ENCODE results near the gene PLA2G2F. TPM values are rescaled to one million over a fixed set of nuclear protein-coding genes. Genes with fewer than 3 reads are reported as not detected.
"Not testable (repeated sequence)": the region's sequence is repeated elsewhere in the genome, so short reads cannot be mapped to it uniquely, and the experiment has no call there.

PLA2G2F gene
- polyA plus RNA-seq, 3 donors, result 0.40 to 0.64 (median 0.44) TPM

GRCh38 chr1:20112279-20113000 lies 26.7 kb upstream of the PLA2G2F start:
- no peak for DNase-seq

GRCh38 chr1:20114021-20114648 lies 25.0 kb upstream of the PLA2G2F start:
- DNase-seq, result no peak

- DNase-seq, result no peak
These were observed 23.6 kb upstream of the PLA2G2F start for GRCh38 chr1:20115479-20115878.

- no peak for DNase-seq
These were observed 23.2 kb upstream of the PLA2G2F start for GRCh38 chr1:20115916-20116315.

- no peak for DNase-seq
These were observed 21.9 kb upstream of the PLA2G2F start for GRCh38 chr1:20117236-20117635.

- no peak for DNase-seq
These were observed 19.8 kb upstream of the PLA2G2F start, which contains the start of gene PLA2G2D for GRCh38 chr1:20119347-20119746. TSS of gene PLA2G2D (minus strand) at chr1:20119536. CDS start at chr1:20119498, 38 bp downstream.

- DNase-seq, result no peak
These were observed 18.3 kb upstream of the PLA2G2F start for GRCh38 chr1:20120796-20121195.

- no peak for DNase-seq
These were observed 15.2 kb upstream of the PLA2G2F start for GRCh38 chr1:20123722-20124455.

- no peak for DNase-seq
These were observed 14.6 kb upstream of the PLA2G2F start for GRCh38 chr1:20124456-20125057.

GRCh38 chr1:20125100-20125499 lies 14.0 kb upstream of the PLA2G2F start:
- no peak for DNase-seq

- no peak for DNase-seq
These were observed 12.9 kb upstream of the PLA2G2F start for GRCh38 chr1:20126041-20126805.

- no peak for DNase-seq
These were observed 12.2 kb upstream of the PLA2G2F start for GRCh38 chr1:20126806-20127440.

- not testable (repeated sequence) for DNase-seq
These were observed 8.6 kb upstream of the PLA2G2F start for GRCh38 chr1:20130518-20130917.

- no peak for DNase-seq
These were observed 4.1 kb upstream of the PLA2G2F start for GRCh38 chr1:20134995-20135394.

- DNase-seq, result no peak
These were observed 2.9 kb upstream of the PLA2G2F start for GRCh38 chr1:20136249-20136648.

- DNase-seq, result no peak
These were observed 2.1 kb upstream of the PLA2G2F start for GRCh38 chr1:20137055-20137454.

- DNase-seq, result no peak
These were observed 1.5 kb upstream of the PLA2G2F start for GRCh38 chr1:20137604-20138003.

GRCh38 chr1:20138346-20138745 lies 777 bp upstream of the PLA2G2F start:
- DNase-seq, result no peak

GRCh38 chr1:20139776-20140612 lies 871 bp downstream of the PLA2G2F start:
- DNase-seq, result no peak

GRCh38 chr1:20141001-20141400 lies 1.9 kb downstream of the PLA2G2F start:
- DNase-seq, result no peak

All from renal pelvis (tissue), 4 donors.